Mucosa of descending colon (tissue), 3 donors: ENCODE data around the gene IKBKE. TPM values are rescaled to one million over a fixed set of nuclear protein-coding genes. Genes with fewer than 3 reads are reported as not detected.

Source experiments
- ATAC-seq: fragments of 200-7000 bp; cut with Tn5 transposase; one replicate; pipeline ENCODE4 v1.9.1; 2020; ENCODE audit warnings: mild to moderate bottlenecking, moderate library complexity
- DNase-seq, 3 donors: peaks; one replicate each; pipeline ENCODE4 v3.0.0-alpha.2; 2020
- H3K36me3 ChIP-seq: fragments of 200-600 bp; one replicate; pipeline ENCODE4 v1.8.0; 2021; ENCODE audit warnings: low read depth, mild to moderate bottlenecking
- H3K4me1 ChIP-seq: fragments of 200-600 bp; one replicate; pipeline ENCODE4 v1.8.0; 2021; ENCODE audit warnings: low read depth, mild to moderate bottlenecking
- H3K4me3 ChIP-seq: fragments of 200-600 bp; one replicate; pipeline ENCODE4 v1.8.0; 2021; ENCODE audit warnings: mild to moderate bottlenecking
- H3K9me3 ChIP-seq: fragments of 200-600 bp; one replicate; pipeline ENCODE4 v1.8.0; 2021; ENCODE audit warnings: mild to moderate bottlenecking
- intact Hi-C, 2 donors: fragments of 100-400 bp; cut with DNase I in 1 of 2; cut with micrococcal nuclease in 1 of 2; formaldehyde crosslinking; loops; one replicate each; pipeline versions ENCODE4 v1.11.0 to v1.11.1; 2022; cut with DNase I, micrococcal nuclease
- total RNA-seq, 3 donors: library from RNA; stranded (reverse); fragmentation: NEBNext Ultra II Directional in 2 of 3; extraction: Animal tissue kit (Norgen Biotek cat#: 25700) in 2 of 3; gene quantifications; one replicate each; pipeline versions ENCODE4 v1.2.1 to v1.2.4, GENCODE V29; 2021 to 2023
- TF ChIP-seq, protein P1 (sequence below): fragments of 200-600 bp; IDR thresholded peaks from one replicate; pipeline ENCODE4 v1.8.0; 2022; ENCODE audit warnings: antibody characterized with exemption, mild to moderate bottlenecking
- donor health status: DM: no; HTN: no; CAD: no; lungs with moderate emphysema.
- donor health status: DM: no; HTN: no; CAD: no.
- donor health status: DM: no; HTN: yes; CAD: no.

The IKBKE gene
- total RNA-seq, 3 donors from 2014 or later = 9.7 to 24.7 (median 16.4) TPM

DNA sequence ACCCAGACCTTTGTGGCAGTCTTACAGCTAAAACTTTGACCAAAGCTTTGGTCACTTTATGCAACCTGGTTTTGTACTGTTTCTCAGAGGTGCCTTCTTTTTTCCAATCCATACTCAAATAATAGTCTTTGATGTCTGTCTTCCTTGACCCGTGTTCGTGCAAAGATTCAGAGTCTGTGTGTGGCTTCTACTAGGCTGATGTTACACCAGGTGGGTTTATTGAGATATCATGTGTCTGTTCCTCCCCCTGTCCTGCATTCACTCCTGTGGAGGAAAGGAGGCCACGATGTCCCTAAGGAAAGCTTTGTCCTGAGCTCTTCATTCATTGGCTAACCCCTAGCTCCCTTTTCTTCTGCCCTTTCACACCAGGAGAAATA is 15.0 kb upstream of the IKBKE start:
- TF ChIP-seq, protein P1, sequence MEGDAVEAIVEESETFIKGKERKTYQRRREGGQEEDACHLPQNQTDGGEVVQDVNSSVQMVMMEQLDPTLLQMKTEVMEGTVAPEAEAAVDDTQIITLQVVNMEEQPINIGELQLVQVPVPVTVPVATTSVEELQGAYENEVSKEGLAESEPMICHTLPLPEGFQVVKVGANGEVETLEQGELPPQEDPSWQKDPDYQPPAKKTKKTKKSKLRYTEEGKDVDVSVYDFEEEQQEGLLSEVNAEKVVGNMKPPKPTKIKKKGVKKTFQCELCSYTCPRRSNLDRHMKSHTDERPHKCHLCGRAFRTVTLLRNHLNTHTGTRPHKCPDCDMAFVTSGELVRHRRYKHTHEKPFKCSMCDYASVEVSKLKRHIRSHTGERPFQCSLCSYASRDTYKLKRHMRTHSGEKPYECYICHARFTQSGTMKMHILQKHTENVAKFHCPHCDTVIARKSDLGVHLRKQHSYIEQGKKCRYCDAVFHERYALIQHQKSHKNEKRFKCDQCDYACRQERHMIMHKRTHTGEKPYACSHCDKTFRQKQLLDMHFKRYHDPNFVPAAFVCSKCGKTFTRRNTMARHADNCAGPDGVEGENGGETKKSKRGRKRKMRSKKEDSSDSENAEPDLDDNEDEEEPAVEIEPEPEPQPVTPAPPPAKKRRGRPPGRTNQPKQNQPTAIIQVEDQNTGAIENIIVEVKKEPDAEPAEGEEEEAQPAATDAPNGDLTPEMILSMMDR = no peak
- DNase-seq = no peak
- no peak for ATAC-seq
- intact Hi-C loops = no loop called here
- Histone ChIP-seq H3K36me3 (no peaks in the 10 kb centered on the region), H3K4me3 (no peak overlapping the region), H3K9me3 (no peaks in the 10 kb centered on the region), H3K4me1 (no peaks in the 10 kb centered on the region)

DNA sequence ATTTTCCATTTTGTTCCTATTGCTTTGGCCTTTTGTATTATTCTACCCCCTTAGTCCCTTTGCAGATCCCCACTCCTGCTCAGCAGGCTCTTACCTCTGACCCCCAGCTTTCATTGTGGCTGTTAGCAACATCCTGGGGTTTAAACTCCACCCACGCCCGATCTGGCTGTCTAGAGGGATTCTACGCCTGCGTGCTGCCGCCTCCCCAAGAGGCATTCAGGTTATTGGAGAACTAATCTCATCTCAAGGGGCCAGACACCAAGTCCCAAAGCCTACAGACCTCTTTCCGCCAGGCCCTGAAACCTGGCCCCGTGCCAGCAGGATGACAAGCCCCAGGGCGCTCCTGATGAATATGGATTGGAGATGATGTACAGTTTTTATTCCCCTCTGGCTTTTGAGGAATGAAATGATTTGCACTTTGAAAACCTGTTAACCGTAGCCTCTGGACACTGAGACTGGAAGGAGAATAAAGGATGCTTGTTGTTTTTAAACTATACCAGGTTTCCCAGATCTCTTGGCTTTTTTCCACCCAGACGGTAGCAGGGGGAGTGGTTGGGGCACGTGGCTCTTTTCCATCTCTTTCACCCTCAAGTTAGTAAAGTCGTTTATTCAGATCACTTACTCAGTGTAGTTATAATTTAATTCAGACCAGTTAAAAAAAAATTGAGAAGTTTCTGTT is 14.5 kb upstream of the IKBKE start:
- TF ChIP-seq, protein P1 = no peak
- Histone ChIP-seq H3K4me1 (no peaks in the 10 kb centered on the region), H3K36me3 (no peaks in the 10 kb centered on the region), H3K4me3 (no peak overlapping the region), H3K9me3 (no peaks in the 10 kb centered on the region)
- ATAC-seq (no peak), DNase-seq (no peak)
- intact Hi-C loops = no loop called here

DNA sequence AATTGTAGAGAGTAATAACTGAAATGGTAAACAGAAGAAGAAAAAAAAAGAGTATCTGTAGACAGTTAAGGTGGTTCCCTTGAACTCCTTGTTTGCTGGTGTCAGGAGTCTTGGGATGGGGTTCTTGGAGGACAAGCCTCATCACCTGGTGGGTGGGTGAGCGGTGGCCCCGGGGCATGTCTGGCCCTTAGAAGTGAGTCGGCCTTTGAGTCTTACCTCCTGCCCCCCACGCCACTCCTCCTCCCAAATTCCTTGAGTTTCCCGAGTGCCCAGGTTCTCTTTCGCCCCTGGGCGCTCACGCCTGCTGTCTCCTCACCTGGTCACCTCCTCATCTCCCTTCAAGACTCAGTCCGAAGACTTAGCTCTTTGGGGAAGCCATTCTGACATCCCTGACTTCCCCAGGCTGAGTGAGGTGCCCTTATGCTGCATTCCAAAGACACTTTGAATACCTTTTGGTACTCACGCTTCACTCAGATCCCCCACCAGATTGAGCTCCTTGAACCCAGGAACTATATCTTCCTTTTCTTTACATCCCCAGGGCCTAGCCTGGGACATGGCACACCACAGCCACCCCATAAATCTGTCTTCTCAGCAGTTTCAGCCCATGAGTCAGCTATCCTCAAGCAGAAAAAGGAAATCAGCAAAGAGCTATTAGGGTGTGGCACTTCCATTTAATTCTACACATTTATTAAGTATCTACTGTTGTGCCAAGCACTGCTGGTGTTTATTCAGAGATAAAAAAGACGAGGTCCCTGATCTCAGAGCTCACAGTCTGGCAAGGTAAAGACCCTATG is 13.5 kb upstream of the IKBKE start:
- no peaks in the 10 kb centered on the region for H3K4me1 ChIP-seq
- DNase-seq (no peak), ATAC-seq (no peak)
- no peaks in the 10 kb centered on the region for H3K36me3 ChIP-seq
- intact Hi-C loops = no loop called here
- TF ChIP-seq, protein P1 = no peak
- H3K4me3 ChIP-seq = no peak overlapping the region
- no peaks in the 10 kb centered on the region for H3K9me3 ChIP-seq

DNA sequence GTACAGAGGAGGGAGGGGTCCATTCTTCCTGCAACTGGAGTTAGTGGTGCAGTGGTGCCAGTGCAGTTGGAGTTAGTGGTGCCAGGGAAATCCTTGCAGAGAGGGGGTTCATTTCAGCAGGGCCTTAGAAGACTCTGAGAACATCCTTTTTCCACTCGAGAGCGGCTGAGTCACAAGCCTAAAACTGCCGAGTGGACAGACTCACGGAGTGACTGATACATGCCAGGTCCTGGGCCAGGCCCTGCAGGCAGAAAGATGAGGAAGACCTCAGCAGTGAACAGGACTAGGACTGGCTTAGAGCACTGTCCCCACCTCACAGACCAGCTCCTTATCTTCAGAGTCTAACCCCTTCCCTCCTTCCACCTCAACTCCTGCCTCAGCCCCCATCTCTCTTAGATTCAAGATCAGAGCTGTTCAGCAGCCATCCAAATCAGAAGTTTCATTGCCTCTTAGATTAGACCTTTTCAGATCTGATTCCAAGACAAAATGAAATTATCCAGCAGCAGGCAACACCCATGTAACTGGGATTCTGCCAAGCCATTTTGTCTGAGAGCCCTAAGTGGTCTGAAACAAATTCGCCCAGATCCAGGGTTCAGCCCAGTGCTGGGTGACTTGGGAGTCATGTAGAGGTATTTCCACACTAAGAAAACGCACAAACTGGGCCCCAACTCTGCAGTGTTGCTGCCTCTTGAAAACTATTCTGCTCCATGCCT is 12.7 kb upstream of the IKBKE start:
- Histone ChIP-seq H3K36me3 (no peaks in the 10 kb centered on the region), H3K4me3 (no peak overlapping the region), H3K9me3 (no peaks in the 10 kb centered on the region), H3K4me1 (no peaks in the 10 kb centered on the region)
- intact Hi-C loops = no loop called here
- ATAC-seq (peak; percentile 22), DNase-seq (no peak)
- TF ChIP-seq, protein P1 = no peak

DNA sequence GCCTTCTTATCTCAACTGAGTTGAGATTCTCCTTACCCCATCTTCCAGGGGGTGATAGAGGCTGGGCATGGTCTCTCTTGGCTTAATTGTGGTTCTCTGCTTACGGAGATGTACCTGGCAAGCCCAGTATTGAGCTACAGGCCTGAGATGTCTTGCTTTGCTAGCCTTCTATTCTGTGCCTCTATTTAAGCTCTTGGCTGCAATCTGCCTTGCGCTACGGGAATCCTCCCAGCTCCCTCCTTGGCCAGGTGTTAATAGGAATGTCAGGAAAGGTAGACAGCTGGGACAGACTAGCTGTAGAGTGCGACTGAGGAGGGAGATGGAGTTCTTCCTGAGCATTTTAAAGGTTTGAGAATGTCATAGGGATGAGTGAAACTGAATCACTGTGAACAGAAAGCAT is 10.6 kb upstream of the IKBKE start:
- intact Hi-C loops = no loop called here
- ATAC-seq (no peak), DNase-seq (no peak)
- Histone ChIP-seq H3K36me3 (no peaks in the 10 kb centered on the region), H3K9me3 (no peaks in the 10 kb centered on the region), H3K4me3 (no peak overlapping the region), H3K4me1 (no peaks in the 10 kb centered on the region)
- TF ChIP-seq, protein P1 = no peak
